Activated CD4-positive, alpha-beta T cell treated with anti-CD3 and anti-CD28 coated beads, Interleukin-2, amount 10 ng/mL, durations not matched to agents 7 days and 5 days (primary cell): ENCODE data around the gene PPIP5K2. TPM values are rescaled to one million over a fixed set of nuclear protein-coding genes. Genes with fewer than 3 reads are reported as not detected.
"Not testable (repeated sequence)": the region's sequence is repeated elsewhere in the genome, so short reads cannot be mapped to it uniquely, and the experiment has no call there.

Source experiments
- CTCF ChIA-PET: fragments of 350-600 bp; sonication (Branson Sonifier 250); formaldehyde crosslinking; loops from one replicate; lab custom pipeline; 2021; ENCODE audit warnings: antibody characterized with exemption; lab: Charles Lee
- POLR2A ChIA-PET: fragments of 350-600 bp; sonication (Branson Sonifier 250); formaldehyde crosslinking; loops from one replicate; lab custom pipeline; 2021; ENCODE audit warnings: antibody characterized with exemption; lab: Charles Lee
- DNase-seq: peaks from one replicate; pipeline ENCODE4 v3.0.0-alpha.2; 2020
- H3K27ac Mint-ChIP-seq: one replicate; pipeline ENCODE4 v1.8.0; 2021; ENCODE audit warnings: mild to moderate bottlenecking, moderate library complexity, mixed read lengths
- H3K27me3 Mint-ChIP-seq: one replicate; pipeline ENCODE4 v1.8.0; 2021; ENCODE audit warnings: mixed read lengths
- H3K36me3 Mint-ChIP-seq: one replicate; pipeline ENCODE4 v1.8.0; 2021; ENCODE audit warnings: low read depth, mixed read lengths
- H3K4me1 Mint-ChIP-seq: one replicate; pipeline ENCODE4 v1.8.0; 2021; ENCODE audit warnings: mixed read lengths
- H3K4me3 Mint-ChIP-seq: one replicate; pipeline ENCODE4 v1.8.0; 2021; ENCODE audit warnings: mild to moderate bottlenecking, moderate library complexity, mixed read lengths
- H3K9me3 Mint-ChIP-seq: one replicate; pipeline ENCODE4 v1.8.0; 2021; ENCODE audit warnings: mixed read lengths
- total RNA-seq, 2 experiments: library from RNA; stranded (reverse); gene quantifications; one replicate each; pipeline ENCODE4 v1.2.3, GENCODE V29; 2021

Gene PPIP5K2
- total RNA-seq, 2 experiments from 2014 or later, result 60.5 to 67.1 TPM

DNA sequence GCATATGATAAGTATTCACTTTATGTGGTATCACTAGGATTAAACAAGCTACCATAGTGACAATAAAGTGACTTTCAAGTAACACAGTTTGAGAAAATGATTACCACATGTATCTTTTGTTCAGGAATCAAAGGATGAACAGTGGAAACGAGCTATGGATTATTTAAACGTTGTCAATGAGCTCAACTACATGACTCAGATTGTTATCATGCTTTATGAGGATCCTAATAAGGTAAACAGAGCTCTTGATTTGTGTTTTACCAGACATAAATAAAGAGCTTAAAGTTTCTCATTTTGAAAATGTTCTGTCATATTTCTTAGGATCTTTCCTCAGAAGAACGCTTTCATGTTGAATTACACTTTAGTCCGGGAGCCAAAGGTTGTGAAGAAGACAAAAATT lies 57.4 kb downstream of the PPIP5K2 start:
- CTCF ChIA-PET, result no interaction called here
- H3K4me3 Mint-ChIP-seq, result no peak overlapping the region
- H3K27ac Mint-ChIP-seq, result no peak overlapping the region
- POLR2A ChIA-PET, result no interaction called here
- H3K36me3 Mint-ChIP-seq, result peaks cover 18% of the 10 kb centered on the region
- no peak for DNase-seq
- H3K27me3 Mint-ChIP-seq, result no peaks in the 10 kb centered on the region
- no peaks in the 10 kb centered on the region for H3K9me3 Mint-ChIP-seq
- no peaks in the 10 kb centered on the region for H3K4me1 Mint-ChIP-seq

- no peaks in the 10 kb centered on the region for H3K4me1 Mint-ChIP-seq
- H3K27ac Mint-ChIP-seq, result no peak overlapping the region
These were observed 58.1 kb downstream of the PPIP5K2 start for GRCh38 chr5:103178167-103178566.

GRCh38 chr5:103186152-103186551 lies 66.1 kb downstream of the PPIP5K2 start:
- H3K27me3 Mint-ChIP-seq, result no peaks in the 10 kb centered on the region
- ChIA-PET POLR2A (no interaction called here), CTCF (no interaction called here)
- H3K27ac Mint-ChIP-seq, result no peak overlapping the region
- no peaks in the 10 kb centered on the region for H3K9me3 Mint-ChIP-seq
- no peak for DNase-seq
- H3K4me1 Mint-ChIP-seq, result peaks cover 16% of the 10 kb centered on the region
- peaks cover 31% of the 10 kb centered on the region for H3K36me3 Mint-ChIP-seq
- no peak overlapping the region for H3K4me3 Mint-ChIP-seq

More at GRCh38 chr5:103178167-103178566, 58.1 kb downstream of the PPIP5K2 start:
- no peak for DNase-seq
- Mint-ChIP-seq H3K27me3 (no peaks in the 10 kb centered on the region), H3K9me3 (no peaks in the 10 kb centered on the region), H3K4me3 (no peak overlapping the region), H3K36me3 (peaks cover 19% of the 10 kb centered on the region)
- ChIA-PET POLR2A (no interaction called here), CTCF (interaction anchor here (0.9 kb wide), 1 partner anchor 37 kb away, joined by 3 read pairs; no protein-coding TSS in a partner anchor)

DNA sequence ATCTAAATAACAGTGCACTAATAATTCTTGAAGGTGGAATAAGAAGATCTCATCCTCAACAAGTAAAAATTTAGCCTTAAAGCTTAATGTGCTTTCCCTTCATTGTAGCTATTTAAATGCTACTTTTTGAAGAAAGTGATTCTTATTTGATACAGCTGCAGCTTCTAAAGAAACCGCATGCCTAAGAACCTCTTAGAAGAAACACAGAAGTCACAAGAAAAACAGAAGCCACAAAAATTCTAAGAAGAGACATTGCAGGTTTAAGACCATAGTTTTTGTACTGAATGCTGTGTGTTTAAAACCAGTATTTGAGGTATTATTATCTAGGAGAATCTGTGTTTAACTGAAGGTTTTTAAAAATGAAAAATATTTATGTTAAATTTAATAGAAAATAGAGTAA lies 68.3 kb downstream of the PPIP5K2 start:
- CTCF ChIA-PET, result interaction anchor here (1.0 to 1.2 kb wide), 2 partner anchors 38 to 408 kb away, joined by 3 read pairs; no protein-coding TSS in a partner anchor
- no peak for DNase-seq
- Mint-ChIP-seq H3K4me1 (peaks cover 16% of the 10 kb centered on the region), H3K4me3 (peak overlapping the region; percentile 43), H3K36me3 (peaks cover 29% of the 10 kb centered on the region), H3K9me3 (no peaks in the 10 kb centered on the region), H3K27me3 (no peaks in the 10 kb centered on the region), H3K27ac (peak overlapping the region; percentile 78)
- POLR2A ChIA-PET, result no interaction called here

DNA sequence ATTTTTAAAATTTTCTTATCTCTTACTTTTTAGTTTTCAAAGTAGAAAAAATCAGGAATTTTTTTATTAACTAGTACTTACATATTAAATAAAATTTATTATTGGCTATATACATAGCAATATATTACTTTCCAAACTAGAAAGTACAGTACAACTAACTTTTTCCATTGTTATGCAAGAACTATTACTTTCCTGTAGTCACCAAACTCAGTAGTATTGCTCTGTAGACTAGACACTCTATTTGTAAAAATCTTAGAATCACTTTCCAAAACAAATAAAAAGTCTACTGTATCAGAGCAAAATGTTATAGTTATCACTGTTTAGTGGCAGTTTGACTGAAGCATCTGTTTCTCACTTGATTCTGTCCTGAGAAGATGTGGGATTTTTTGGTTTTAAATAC lies 83.1 kb downstream of the PPIP5K2 start:
- Mint-ChIP-seq H3K9me3 (peaks cover 2% of the 10 kb centered on the region), H3K4me1 (peaks cover 15% of the 10 kb centered on the region), H3K27me3 (no peaks in the 10 kb centered on the region), H3K4me3 (no peak overlapping the region), H3K27ac (no peak overlapping the region), H3K36me3 (peaks cover 37% of the 10 kb centered on the region)
- CTCF ChIA-PET, result interaction anchor here (1.2 kb wide), 1 partner anchor 12 kb away, joined by 3 read pairs; no protein-coding TSS in a partner anchor
- POLR2A ChIA-PET, result no interaction called here
- DNase-seq, result no peak

- POLR2A ChIA-PET, H3K9me3 Mint-ChIP-seq, H3K4me3 Mint-ChIP-seq, H3K27ac Mint-ChIP-seq, H3K27me3 Mint-ChIP-seq, CTCF ChIA-PET, DNase-seq: not testable (repeated sequence)
- Mint-ChIP-seq H3K4me1 (peaks cover 16% of the 10 kb centered on the region), H3K36me3 (peaks cover 27% of the 10 kb centered on the region)
These were observed 84.9 kb downstream of the PPIP5K2 start for GRCh38 chr5:103204990-103205389.

DNA sequence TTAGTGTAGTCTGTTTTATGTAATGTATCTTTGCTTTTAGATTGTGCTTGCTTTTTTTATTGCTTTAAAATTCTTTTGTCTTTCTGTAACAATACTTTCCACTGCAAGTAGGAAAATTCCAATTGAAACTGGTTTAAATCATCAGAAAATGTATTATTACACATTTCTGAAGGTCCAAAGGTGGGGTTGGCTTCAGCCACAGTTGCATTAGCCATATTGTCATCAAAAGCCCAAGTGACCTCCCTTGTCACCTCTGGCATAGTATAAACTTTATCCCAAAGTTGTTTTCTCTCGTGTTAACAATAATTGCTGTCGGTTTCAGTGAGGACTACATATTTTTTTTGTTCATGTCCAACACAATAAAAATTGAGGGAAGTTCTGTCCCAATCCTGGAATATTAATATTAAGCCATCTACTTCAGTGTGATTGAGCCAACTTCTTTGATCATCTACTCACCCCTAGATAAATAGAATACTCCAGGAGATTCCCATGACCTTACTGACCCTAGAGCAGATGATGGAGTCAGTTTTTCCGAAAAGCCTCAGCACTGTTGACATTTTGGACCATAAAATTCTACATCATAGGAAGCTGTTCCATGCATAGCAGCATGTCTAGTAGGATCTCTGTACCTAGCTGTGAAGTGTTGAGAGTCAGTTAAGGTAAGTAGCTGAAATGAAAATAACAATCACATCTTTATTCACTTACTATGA lies 86.0 kb downstream of the PPIP5K2 start:
- CTCF ChIA-PET, result no interaction called here
- POLR2A ChIA-PET, result no interaction called here

GRCh38 chr5:103207011-103207410 lies 86.9 kb downstream of the PPIP5K2 start:
- ChIA-PET POLR2A (no interaction called here), CTCF (no interaction called here)
- H3K4me3 Mint-ChIP-seq, result no peak overlapping the region
- no peaks in the 10 kb centered on the region for H3K9me3 Mint-ChIP-seq
- H3K27me3 Mint-ChIP-seq, result no peaks in the 10 kb centered on the region
- H3K4me1 Mint-ChIP-seq, result peaks cover 28% of the 10 kb centered on the region
- H3K36me3 Mint-ChIP-seq, result peaks cover 26% of the 10 kb centered on the region
- no peak overlapping the region for H3K27ac Mint-ChIP-seq
- no peak for DNase-seq

More for the DNA sequence above, 86.0 kb downstream of the PPIP5K2 start:
- Mint-ChIP-seq H3K9me3 (no peaks in the 10 kb centered on the region), H3K4me1 (peaks cover 21% of the 10 kb centered on the region), H3K36me3 (peaks cover 25% of the 10 kb centered on the region), H3K27ac (no peak overlapping the region), H3K4me3 (no peak overlapping the region), H3K27me3 (no peaks in the 10 kb centered on the region)
- no peak for DNase-seq

DNA sequence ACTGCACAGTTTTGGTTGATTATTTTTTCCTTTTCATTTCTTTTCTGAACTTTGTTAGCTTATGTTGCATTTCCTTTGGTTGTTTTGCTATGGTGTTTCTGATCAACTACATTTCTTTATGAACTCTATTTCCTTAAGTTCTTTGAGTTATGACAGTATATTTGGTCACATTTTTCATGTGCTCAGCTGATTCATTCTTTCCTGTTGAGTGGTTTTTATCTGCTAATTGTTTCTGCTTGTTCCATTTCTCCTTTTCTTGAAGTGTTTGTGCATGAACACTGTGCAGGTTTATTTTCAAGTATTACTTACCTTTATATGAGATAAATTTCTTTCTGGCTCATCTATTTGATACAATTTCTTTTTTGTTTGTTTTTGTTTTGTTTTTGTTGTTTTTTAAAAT lies 87.6 kb downstream of the PPIP5K2 start:
- DNase-seq, result no peak
- Mint-ChIP-seq H3K4me1 (peaks cover 33% of the 10 kb centered on the region), H3K4me3 (no peak overlapping the region), H3K27me3 (no peaks in the 10 kb centered on the region), H3K36me3 (peaks cover 30% of the 10 kb centered on the region), H3K27ac (no peak overlapping the region), H3K9me3 (no peaks in the 10 kb centered on the region)
- CTCF ChIA-PET, result interaction anchor here (1.4 kb wide), 1 partner anchor 18 kb away, joined by 5 read pairs; no protein-coding TSS in a partner anchor
- POLR2A ChIA-PET, result no interaction called here

DNA sequence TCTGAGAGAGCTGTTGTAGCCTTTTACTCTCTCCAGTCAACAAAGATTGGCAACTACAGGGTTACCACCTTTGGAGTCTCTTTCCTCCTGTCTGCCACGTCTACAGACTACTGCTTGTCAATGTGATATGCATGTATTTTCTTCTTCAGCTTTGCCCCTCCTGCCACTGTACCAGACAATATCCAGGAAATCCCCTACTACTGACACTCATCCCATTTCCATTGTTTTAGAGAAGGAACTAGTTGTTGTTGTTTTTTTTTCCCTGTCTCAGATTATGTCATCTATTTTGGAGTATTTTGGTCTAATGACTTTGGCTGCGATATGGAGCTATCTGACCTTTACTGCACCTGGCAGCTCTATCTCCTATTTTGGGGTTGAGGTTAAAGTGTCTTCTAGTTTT lies 88.4 kb downstream of the PPIP5K2 start:
- H3K9me3 Mint-ChIP-seq, result no peaks in the 10 kb centered on the region
- H3K4me3 Mint-ChIP-seq, result no peak overlapping the region
- POLR2A ChIA-PET, result interaction anchor here (0.7 kb wide), 1 partner anchor 242 kb away, joined by 3 read pairs; no protein-coding TSS in a partner anchor
- no peak overlapping the region for H3K27ac Mint-ChIP-seq
- CTCF ChIA-PET, result interaction anchor here (1.2 to 1.4 kb wide), 2 partner anchors 17 to 24 kb away, joined by 4 to 5 read pairs; no protein-coding TSS in a partner anchor
- H3K27me3 Mint-ChIP-seq, result no peaks in the 10 kb centered on the region
- no peak for DNase-seq
- peaks cover 36% of the 10 kb centered on the region for H3K4me1 Mint-ChIP-seq
- peaks cover 32% of the 10 kb centered on the region for H3K36me3 Mint-ChIP-seq

DNA sequence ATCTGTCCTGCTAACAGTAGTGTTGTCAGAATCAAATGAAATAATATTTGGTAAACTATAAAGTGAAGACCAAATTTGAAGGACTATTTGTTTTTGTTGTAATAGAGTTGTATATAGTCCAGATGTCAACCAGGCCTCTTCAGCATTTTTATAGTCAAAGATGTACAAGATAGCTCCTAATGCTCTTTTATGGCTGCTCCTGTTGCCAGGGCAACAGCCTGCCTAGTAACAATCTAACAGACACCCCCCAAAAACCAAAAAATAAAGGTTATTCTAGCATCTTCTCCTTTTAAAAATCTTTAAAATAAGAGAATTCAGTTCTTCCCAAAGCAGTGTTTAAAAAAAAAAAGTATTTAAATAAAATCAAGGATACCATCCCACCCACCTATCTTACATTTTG lies 89.0 kb downstream of the PPIP5K2 start:
- DNase-seq, result no peak
- peaks cover 31% of the 10 kb centered on the region for H3K36me3 Mint-ChIP-seq
- peaks cover 36% of the 10 kb centered on the region for H3K4me1 Mint-ChIP-seq
- H3K27me3 Mint-ChIP-seq, result no peaks in the 10 kb centered on the region
- no peaks in the 10 kb centered on the region for H3K9me3 Mint-ChIP-seq
- H3K27ac Mint-ChIP-seq, result no peak overlapping the region
- no peak overlapping the region for H3K4me3 Mint-ChIP-seq
- ChIA-PET CTCF (interaction anchor here (1.2 to 1.4 kb wide), 2 partner anchors 16 to 23 kb away, joined by 4 to 5 read pairs; no protein-coding TSS in a partner anchor), POLR2A (no interaction called here)

GRCh38 chr5:103210952-103211351 lies 90.9 kb downstream of the PPIP5K2 start:
- H3K9me3 Mint-ChIP-seq, result no peaks in the 10 kb centered on the region
- peaks cover 22% of the 10 kb centered on the region for H3K36me3 Mint-ChIP-seq
- ChIA-PET POLR2A (no interaction called here), CTCF (interaction anchor here (1.6 kb wide), 1 partner anchor 47 kb away, joined by 3 read pairs; no protein-coding TSS in a partner anchor)
- H3K27me3 Mint-ChIP-seq, result no peaks in the 10 kb centered on the region
- no peak overlapping the region for H3K4me3 Mint-ChIP-seq
- peaks cover 36% of the 10 kb centered on the region for H3K4me1 Mint-ChIP-seq
- H3K27ac Mint-ChIP-seq, result no peak overlapping the region
- no peak for DNase-seq
